ENCODE results near the gene LHX5. TPM values are rescaled to one million over a fixed set of nuclear protein-coding genes. Genes with fewer than 3 reads are reported as not detected.

The LHX5 gene
- total RNA-seq, 1 donor from 2014 or later = 3.1 TPM

DNA sequence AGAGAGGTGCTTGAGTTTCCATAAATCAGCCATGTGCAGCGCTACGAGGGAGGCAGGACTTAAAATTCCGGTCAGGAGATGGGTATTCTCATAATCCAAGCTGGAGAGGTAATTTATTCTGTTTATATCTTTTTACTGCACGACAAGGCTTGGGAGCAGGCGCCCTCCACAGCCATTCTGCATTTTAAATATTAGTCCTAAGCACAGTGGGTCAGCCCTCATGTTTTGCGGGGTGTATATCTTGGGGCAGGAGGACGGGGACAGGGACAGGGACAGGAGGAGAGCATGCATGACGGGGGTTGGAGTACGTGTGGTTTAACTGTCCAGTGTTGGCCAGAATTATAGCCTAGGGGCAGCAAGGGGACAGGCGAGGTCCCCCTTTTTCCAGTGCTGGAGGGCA is 14.5 kb downstream of the LHX5 start:
- Mint-ChIP-seq H3K9me3 (ENCODE audit: unreplicated experiment) (no peaks in the 10 kb centered on the region), H3K27ac (ENCODE audit: unreplicated experiment) (no peak overlapping the region), H3K27me3 (ENCODE audit: unreplicated experiment) (peaks cover 6% of the 10 kb centered on the region), H3K4me1 (ENCODE audit: low read depth, unreplicated experiment) (no peaks in the 10 kb centered on the region), H3K36me3 (ENCODE audit: unreplicated experiment) (no peaks in the 10 kb centered on the region), H3K4me3 (ENCODE audit: unreplicated experiment) (no peak overlapping the region)
- TF ChIP-seq, protein P1, sequence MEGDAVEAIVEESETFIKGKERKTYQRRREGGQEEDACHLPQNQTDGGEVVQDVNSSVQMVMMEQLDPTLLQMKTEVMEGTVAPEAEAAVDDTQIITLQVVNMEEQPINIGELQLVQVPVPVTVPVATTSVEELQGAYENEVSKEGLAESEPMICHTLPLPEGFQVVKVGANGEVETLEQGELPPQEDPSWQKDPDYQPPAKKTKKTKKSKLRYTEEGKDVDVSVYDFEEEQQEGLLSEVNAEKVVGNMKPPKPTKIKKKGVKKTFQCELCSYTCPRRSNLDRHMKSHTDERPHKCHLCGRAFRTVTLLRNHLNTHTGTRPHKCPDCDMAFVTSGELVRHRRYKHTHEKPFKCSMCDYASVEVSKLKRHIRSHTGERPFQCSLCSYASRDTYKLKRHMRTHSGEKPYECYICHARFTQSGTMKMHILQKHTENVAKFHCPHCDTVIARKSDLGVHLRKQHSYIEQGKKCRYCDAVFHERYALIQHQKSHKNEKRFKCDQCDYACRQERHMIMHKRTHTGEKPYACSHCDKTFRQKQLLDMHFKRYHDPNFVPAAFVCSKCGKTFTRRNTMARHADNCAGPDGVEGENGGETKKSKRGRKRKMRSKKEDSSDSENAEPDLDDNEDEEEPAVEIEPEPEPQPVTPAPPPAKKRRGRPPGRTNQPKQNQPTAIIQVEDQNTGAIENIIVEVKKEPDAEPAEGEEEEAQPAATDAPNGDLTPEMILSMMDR (IDR thresholded peaks at IDR 0.05; ENCODE audit: partially characterized antibody, unreplicated experiment) = no peak
- DNase-seq = no peak

DNA sequence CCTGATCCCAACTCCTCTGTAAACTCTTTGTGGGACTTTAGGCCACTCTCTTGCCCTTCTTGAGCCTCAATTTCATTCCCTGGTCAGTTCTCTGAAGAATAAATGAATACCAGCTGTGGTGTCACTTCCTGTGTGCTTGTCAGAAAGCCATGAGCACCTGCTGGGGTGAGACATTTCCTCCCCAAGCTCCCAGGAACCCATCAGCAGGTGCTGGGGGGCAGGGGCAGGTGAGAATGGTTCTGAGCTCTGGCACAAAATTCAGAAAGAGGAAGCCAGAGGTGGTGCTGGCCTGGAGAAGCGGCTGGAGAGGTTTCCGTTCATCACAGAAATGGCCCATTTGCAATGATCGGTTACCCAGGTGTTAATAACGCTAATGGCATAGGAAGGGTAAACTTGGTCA is 14.9 kb downstream of the LHX5 start:
- H3K27me3 Mint-ChIP-seq (ENCODE audit: unreplicated experiment) = peaks cover 5% of the 10 kb centered on the region
- DNase-seq = no peak
- H3K9me3 Mint-ChIP-seq (ENCODE audit: unreplicated experiment) = no peaks in the 10 kb centered on the region
- H3K4me3 Mint-ChIP-seq (ENCODE audit: unreplicated experiment) = no peak overlapping the region
- H3K4me1 Mint-ChIP-seq (ENCODE audit: low read depth, unreplicated experiment) = no peaks in the 10 kb centered on the region
- TF ChIP-seq, protein P1 (IDR thresholded peaks at IDR 0.05; ENCODE audit: partially characterized antibody, unreplicated experiment) = no peak
- no peaks in the 10 kb centered on the region for H3K36me3 Mint-ChIP-seq (ENCODE audit: unreplicated experiment)
- H3K27ac Mint-ChIP-seq (ENCODE audit: unreplicated experiment) = no peak overlapping the region

DNA sequence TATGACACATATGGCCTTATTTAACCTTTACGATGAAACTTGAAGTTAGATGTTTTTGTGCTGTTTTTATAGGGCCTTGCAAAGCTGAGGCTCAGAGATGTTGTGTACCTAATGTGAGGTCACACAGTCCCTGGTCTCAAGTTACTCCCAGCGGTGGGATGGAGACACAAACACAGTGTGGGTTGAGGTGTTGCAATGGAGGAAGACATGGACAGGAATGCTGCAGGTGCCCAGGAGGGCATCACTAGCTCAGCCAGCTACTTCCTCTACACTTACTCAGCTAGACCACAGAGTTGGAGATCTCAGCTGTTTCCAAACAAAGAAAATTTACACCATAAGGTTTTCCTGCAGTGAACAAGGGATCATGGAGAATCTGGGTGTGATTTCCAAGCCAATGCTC is 15.5 kb downstream of the LHX5 start:
- H3K27me3 Mint-ChIP-seq (ENCODE audit: unreplicated experiment) = peaks cover 2% of the 10 kb centered on the region

DNA sequence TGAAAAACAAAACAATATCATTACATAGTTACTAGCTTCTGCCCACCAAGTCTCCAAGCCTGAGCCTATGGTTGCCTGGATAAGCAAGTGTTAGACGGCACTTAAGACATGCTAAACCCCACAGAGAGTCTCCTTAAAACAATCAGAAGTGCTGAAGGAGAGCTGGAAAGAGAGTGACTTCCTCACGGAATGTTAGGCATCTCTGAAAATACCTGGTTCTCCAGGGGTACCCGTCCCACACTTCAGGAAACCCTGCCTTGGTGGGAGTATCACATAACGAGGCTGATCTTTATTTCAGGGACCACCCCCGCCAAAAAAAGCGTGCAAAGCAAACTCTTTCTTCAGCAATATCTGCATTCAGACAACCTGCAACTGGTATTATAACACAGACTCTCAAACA is 18.3 kb downstream of the LHX5 start:
- Mint-ChIP-seq H3K4me3 (ENCODE audit: unreplicated experiment) (no peak overlapping the region), H3K27ac (ENCODE audit: unreplicated experiment) (no peak overlapping the region), H3K4me1 (ENCODE audit: low read depth, unreplicated experiment) (no peaks in the 10 kb centered on the region), H3K36me3 (ENCODE audit: unreplicated experiment) (no peaks in the 10 kb centered on the region), H3K9me3 (ENCODE audit: unreplicated experiment) (no peaks in the 10 kb centered on the region), H3K27me3 (ENCODE audit: unreplicated experiment) (peaks cover 2% of the 10 kb centered on the region)
- no peak for DNase-seq
- TF ChIP-seq, protein P1 (IDR thresholded peaks at IDR 0.05; ENCODE audit: partially characterized antibody, unreplicated experiment) = no peak

More for the DNA sequence above, 15.5 kb downstream of the LHX5 start:
- Mint-ChIP-seq H3K4me1 (ENCODE audit: low read depth, unreplicated experiment) (no peaks in the 10 kb centered on the region), H3K36me3 (ENCODE audit: unreplicated experiment) (no peaks in the 10 kb centered on the region), H3K27ac (ENCODE audit: unreplicated experiment) (no peak overlapping the region), H3K9me3 (ENCODE audit: unreplicated experiment) (no peaks in the 10 kb centered on the region), H3K4me3 (ENCODE audit: unreplicated experiment) (no peak overlapping the region)
- DNase-seq = no peak
- TF ChIP-seq, protein P1 (IDR thresholded peaks at IDR 0.05; ENCODE audit: partially characterized antibody, unreplicated experiment) = no peak

DNA sequence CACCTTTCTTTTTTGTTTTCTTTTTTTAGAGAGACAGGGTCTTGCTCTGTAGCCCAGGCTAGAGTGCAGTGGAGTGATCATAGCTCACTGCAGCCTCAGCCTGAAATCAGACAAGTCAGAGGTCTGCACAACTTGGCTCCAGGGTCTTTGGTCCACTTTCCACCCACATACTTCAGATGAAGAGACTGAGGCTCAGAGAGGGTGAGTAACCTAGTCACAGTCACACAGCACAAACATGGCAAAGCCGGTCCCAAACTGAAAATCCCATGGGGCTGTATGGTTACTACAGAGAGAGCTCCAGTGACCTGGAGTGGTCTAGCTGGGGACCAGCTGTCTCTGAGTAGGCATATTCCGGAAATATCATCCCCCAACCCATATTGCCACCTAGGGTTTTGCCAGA is 19.2 kb downstream of the LHX5 start:
- Mint-ChIP-seq H3K9me3 (ENCODE audit: unreplicated experiment) (no peaks in the 10 kb centered on the region), H3K4me3 (ENCODE audit: unreplicated experiment) (no peak overlapping the region), H3K27me3 (ENCODE audit: unreplicated experiment) (peaks cover 4% of the 10 kb centered on the region), H3K27ac (ENCODE audit: unreplicated experiment) (no peak overlapping the region), H3K4me1 (ENCODE audit: low read depth, unreplicated experiment) (no peaks in the 10 kb centered on the region), H3K36me3 (ENCODE audit: unreplicated experiment) (no peaks in the 10 kb centered on the region)
- TF ChIP-seq, protein P1 (IDR thresholded peaks at IDR 0.05; ENCODE audit: partially characterized antibody, unreplicated experiment) = no peak
- no peak for DNase-seq

All from glutamatergic neuron (in vitro differentiated cells).